HG03139 (cell line): Measurements from ENCODE around the gene PCOLCE2.

Experiments
- ATAC-seq: cut with Tn5 transposase; IDR thresholded peaks from one replicate; pipeline ENCODE4 v1.9.1; 2021; ENCODE audit not compliant: unreplicated experiment

Gene PCOLCE2

GRCh38 chr3:142866841-142867631 lies 21.8 kb downstream of the PCOLCE2 start:
- ATAC-seq = no peak

DNA sequence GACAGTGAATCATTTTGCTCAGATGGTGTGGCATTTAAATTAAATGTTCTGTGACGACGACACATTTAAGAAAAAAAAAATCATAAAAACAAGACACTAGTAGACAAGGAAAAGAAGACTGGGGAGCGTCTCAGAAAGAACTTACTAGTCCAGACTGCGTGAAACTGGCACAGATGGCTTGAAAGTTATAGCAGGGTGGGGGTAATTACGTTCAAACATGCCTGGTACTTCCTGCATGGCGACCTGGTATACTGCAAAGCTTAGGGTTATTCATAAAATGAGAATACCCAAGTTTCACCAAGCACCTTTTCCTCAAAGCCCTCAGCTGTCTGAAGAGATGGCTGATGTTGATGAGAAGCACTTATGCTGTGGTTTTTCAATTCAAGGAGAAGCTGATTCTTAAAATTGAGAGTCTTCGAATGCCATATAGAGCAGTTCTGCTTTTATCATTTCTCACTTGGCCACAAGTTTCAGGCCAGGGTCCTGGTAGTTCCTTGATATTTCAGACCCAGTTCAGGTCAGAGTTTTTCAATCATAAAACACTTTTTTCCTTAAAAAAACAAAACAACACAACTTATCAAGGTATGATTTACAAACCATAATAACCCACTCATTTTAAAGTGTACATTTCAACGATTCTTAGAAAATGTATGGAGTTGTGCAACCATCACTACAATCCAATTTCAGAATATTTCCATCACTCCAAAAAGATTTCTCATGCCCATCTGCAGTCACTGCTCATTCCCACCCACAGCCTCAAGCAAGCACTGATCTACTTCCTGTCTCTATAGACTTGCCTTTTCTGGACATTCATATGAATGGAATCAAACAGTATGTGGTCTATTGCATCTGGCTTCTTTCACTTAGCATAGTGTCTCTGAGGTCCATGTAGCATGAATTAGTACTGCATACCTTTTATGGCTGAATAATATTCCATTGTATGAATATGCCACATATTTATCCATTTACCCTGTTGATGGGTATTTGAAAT lies 24.7 kb downstream of the PCOLCE2 start:
- ATAC-seq = no peak

DNA sequence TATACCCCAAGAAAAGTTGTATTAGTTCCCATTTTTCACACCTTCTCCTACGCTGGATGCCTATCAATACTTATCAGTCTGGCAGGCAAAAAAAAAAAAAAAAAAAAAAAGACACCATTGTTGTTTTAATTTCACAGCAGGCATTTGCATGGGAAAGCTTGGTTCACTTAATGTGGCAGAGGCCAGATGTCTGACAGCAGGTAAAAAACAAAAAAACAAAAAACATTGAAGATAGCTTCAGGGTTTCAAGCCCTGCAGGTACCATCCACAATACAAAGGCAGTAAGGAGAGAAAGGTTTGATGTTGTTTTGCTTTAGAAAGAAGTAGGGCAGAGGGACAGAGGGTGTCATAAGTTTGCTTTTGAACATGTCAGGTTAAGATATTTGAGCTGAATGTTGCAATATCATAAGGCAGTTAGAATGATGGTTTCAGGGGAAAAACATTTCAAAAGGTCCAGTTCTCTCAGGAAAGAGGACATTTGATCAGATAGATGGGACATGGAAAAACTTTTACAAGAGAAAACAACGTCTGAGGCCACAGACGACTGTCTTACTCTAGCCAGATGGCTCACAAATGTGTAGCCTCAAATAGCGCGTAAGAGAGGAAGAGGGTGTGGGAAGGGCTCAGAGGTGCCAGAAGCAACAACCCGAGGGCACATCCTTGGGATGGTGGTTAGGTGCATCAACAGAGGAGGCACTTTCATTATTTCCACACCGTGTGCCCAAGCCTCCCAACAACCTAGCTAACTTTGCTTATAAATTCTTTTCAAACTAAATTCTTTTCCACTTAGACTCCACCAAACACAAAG lies 25.7 kb downstream of the PCOLCE2 start:
- ATAC-seq = no peak

DNA sequence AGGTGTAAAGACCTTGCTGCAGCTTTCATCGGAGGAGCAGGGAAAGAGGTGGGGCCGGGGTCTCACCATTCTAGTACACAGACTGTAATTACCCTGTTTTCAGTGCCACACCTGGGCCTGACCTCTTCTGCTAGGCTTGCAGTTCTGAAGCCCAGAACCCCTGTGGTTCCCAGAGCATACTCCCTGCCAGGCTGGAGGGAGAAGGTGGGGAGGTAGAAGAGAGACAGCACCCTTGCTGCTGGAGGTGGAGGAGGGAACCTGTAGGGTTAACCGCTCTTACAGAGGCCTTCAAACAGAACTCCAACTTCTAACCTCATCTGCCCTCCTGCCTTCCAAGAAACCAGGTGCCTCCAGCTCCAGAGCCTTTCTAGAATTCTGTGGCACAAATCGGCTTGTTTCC lies 27.0 kb downstream of the PCOLCE2 start:
- ATAC-seq = no peak

GRCh38 chr3:142858043-142858442 lies 30.8 kb downstream of the PCOLCE2 start:
- ATAC-seq = no peak

GRCh38 chr3:142857056-142857455 lies 31.8 kb downstream of the PCOLCE2 start:
- no peak for ATAC-seq

GRCh38 chr3:142853270-142854168 lies 35.4 kb downstream of the PCOLCE2 start:
- ATAC-seq = no peak

- ATAC-seq = no peak
Observed at GRCh38 chr3:142852009-142852408, 36.9 kb downstream of the PCOLCE2 start.

- ATAC-seq = no peak
Observed at GRCh38 chr3:142850395-142851023, 38.4 kb downstream of the PCOLCE2 start.

DNA sequence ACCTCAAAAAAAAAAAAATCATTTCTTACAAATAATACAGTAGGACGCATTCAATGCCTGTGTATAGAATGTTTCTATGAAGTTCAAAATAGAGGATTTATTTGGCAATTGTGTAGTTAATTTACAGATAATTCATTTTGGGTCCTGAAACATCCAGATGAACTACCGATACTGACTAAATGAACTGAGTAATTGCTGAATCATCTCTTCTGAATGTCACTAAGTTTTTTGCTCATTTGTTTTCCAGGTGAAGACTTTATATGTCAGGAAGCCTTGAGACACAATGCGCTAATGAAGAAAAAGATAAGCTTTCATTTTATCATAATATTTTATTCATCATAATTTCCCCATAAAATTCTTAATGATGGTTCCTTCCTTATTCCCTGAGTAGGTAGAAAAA lies 39.7 kb downstream of the PCOLCE2 start:
- ATAC-seq = no peak

DNA sequence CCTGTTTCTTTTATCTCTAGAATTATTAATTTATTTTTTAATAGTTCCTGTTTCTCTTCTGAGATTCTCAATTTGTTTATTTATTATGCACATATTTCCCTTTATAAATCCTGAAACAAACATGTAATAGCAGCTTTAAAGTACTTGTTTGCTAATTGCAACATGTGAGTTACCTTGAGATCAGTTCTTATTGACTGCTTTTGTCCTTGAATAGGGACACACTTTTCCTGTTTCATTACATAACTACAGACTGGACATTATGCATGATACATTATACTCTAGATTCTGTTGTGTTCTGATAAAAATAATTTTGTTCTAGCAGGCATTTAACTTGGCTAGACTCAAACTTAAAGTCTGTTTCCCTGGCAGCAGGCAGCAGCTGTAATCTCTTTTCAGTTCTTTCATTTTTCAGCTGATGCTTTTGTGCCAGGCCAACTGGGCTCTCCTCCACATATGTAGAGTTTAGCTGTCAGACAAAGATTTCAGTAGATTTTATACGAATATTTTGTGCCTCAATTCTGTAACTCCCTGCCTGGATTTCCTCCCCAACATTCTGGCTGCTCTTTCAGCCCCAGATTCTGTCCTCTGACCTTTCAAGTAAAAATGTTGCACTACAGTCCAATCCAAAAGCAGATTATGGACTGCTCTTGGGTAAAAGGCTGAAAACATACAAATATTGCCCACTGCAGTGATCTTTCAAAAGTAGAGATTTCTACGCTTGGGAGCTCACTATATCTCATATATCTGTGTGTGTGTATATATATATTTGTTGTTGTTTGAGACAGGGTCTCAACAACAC lies 41.9 kb downstream of the PCOLCE2 start:
- no peak for ATAC-seq

DNA sequence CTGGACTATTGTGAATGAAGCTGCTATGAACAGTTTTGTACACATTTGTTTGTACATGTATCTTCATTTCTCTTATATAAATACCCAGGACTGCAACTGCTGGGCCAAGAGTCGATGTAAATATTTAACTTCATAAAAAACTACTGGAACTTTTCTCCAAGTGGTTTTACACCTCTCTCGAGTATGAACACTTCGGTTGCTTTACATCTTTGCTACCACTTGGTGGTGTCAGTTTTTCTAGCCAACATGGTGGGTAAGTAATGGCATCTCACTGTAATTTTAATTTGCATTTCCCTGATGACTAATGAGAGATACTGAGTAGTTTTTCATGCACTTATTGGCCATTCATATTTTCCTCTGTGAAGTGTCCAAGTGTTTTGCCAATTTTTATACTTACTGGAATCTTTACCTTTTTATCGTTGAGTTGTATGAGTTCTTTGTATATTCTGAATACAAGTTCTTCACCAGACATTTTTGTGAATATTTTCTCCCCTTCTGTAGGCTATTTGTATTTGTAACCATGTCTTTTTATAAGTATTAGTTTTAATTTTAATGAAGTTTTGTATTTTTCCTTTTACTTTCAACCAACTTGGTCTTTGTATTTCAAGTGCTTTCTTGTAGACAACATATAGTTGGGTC lies 44.4 kb downstream of the PCOLCE2 start:
- no peak for ATAC-seq

DNA sequence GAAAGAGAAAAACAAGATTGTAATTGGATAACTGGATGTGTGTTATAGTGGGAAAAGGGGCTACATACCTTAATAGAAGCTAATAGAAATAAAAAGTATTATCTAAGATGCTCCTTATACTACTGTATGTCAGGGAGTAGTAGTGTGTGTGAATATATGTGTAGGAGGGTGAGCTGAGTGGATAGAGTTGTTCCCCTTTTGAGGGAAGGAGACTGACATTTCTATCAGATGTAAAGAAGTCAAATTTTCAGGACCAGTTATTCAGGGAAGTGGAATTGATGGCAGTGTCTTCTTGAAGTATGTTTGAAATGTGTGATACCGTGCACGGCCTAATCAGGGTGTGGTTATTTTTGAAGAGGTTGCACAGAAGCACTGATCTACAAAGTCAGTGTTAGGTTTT lies 49.1 kb downstream of the PCOLCE2 start:
- ATAC-seq = no peak

DNA sequence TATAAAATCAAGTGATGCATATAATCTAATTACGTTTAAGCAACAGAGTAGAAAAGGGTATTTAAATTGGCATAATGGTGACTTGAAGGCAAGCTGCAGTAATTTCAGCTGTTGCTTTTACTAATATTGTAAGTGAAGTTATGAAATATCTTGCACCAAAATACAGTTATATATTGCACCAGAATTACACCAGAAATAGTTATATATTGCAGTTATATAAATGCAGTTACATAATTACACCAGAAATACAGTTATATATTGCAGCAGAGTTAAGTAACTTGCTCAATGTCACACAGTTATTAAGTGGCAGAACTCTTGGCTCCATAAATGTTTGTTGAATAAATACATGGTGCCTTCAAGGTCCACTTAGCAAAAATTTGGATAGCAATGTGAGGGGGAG lies 51.4 kb downstream of the PCOLCE2 start:
- no peak for ATAC-seq

DNA sequence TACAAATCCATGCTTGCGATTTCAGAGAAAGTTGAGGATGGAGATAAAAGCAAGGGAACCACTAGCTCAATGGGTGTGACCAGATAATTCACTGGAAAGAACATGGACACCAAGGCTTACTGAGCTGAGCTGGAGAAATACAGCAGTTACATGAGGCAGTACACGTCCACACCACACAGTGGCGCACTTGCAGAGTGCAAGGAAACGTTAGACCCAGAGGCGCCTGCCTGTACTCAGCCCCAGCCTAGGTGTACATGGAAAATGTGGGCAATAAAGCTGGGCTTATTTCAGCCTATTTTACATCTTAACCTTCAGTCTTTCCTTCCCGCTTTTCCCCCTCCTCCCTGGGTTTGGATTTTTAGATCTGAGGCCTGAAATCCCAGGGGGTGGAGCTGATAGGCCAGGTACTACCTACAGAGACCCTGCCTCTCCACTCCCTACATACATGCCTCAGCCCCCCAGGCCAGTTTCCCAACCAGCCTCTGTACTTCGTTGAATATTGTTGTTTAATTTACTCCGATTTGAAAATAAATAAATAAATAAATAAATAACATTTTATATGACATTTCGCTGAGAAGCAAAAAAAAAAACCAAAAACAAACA lies 60.1 kb downstream of the PCOLCE2 start:
- peak; percentile 98 for ATAC-seq

GRCh38 chr3:142819179-142819578 lies 69.7 kb downstream of the PCOLCE2 start:
- ATAC-seq = no peak

GRCh38 chr3:142818651-142819050 lies 70.2 kb downstream of the PCOLCE2 start:
- no peak for ATAC-seq

DNA sequence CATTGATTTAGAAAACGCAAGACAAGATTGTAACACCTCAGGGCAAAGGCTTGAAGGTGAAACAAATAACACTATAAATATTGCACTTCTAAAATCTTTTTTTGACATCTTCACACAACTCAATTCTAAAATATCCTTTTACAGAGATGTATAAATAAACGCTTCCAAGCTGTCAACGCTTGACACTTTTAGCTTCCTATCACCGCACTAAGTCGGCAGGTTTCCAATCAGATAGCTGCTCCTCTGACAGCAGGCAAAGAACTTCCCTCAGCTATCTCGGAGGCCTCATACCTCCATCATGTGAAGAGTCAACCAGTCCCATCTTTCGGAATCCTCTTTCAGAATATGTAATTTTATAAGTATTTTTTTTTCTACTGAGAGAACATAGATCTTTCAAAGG lies 71.0 kb downstream of the PCOLCE2 start:
- ATAC-seq = no peak
